Fibroblast of lung (primary cell): ENCODE data around the gene KRT15.

Experiments used
- EZH2 ChIP-seq: IDR thresholded peaks from 2 replicates; pipeline ENCODE4 v1.5.1; 2012; ENCODE audit warnings: low read length, control low read depth, mild to moderate bottlenecking; ENCODE audit errors: missing control alignments
- TF ChIP-seq, protein P1 (sequence below), 2 donors: IDR thresholded peaks in 1 of 2; conservative IDR thresholded peaks in 1 of 2; 1 replicate in 1 of 2; 2 replicates in 1 of 2; pipeline ENCODE4 v1.5.1; 2011 to 2012; ENCODE audit warnings: low read length in 2 of 2, control low read depth in 1 of 2, inconsistent platforms in 1 of 2, low read depth in 1 of 2, mild to moderate bottlenecking in 1 of 2

DNA sequence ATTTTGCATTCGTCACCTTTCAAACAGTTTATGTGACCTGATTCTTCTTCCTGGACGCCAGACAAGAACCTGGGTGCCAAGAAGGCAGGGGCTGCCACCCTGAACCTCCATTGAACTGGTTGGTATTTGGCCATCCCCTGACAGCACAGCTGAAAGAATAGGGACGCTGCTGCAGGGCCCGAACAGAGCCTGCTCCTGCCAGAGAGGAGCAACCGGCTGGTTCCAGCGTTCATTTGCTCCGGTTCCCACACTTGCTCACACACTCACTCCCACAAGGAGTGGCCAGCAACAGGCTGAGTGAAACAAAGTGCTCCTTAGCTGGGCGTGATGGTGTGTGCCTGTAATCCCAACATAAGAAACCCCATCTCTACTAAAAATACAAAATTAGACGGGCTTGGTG, 38.2 kb upstream of the KRT15 start:
- TF ChIP-seq, protein P1, sequence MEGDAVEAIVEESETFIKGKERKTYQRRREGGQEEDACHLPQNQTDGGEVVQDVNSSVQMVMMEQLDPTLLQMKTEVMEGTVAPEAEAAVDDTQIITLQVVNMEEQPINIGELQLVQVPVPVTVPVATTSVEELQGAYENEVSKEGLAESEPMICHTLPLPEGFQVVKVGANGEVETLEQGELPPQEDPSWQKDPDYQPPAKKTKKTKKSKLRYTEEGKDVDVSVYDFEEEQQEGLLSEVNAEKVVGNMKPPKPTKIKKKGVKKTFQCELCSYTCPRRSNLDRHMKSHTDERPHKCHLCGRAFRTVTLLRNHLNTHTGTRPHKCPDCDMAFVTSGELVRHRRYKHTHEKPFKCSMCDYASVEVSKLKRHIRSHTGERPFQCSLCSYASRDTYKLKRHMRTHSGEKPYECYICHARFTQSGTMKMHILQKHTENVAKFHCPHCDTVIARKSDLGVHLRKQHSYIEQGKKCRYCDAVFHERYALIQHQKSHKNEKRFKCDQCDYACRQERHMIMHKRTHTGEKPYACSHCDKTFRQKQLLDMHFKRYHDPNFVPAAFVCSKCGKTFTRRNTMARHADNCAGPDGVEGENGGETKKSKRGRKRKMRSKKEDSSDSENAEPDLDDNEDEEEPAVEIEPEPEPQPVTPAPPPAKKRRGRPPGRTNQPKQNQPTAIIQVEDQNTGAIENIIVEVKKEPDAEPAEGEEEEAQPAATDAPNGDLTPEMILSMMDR (conservative IDR thresholded peaks at IDR 0.05 in 1 of 2, IDR thresholded peaks at IDR 0.05 in 1 of 2; ENCODE audit: low read depth in 1 of 2, low read length in 2 of 2), result no peak
- no peak for TF ChIP-seq EZH2
